ENCODE data around the gene TMPRSS13. TPM values are rescaled to one million over a fixed set of nuclear protein-coding genes. Genes with fewer than 3 reads are reported as not detected.

Gene TMPRSS13
- polyA plus RNA-seq, 1 donor from 2014 or later: not detected

DNA sequence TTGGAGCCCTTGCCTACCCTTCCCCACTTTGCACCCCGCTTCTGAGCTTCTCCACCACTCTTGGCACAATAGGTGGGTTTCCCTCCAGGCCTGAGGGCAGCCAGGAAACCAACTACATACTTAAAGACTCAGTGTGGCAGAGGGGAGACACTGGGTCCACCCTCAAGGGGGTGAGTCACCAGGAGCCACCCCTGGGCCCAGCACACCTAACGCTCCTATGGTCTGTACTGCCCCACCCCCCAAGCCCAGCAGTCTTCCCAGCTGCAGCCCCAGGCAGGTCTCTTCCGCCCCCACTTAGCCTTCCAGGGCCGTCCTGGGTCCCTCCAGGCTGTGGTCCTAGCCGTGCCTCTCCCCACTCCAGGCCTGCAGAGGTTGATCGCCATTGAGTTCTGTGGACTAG, 3.2 kb upstream of the TMPRSS13 start:
- no peak overlapping the region for H3K4me3 ChIP-seq (ENCODE audit: low read length)
- H3K36me3 ChIP-seq (ENCODE audit: insufficient read depth, low read length): no peaks in the 10 kb centered on the region
- H3F3A ChIP-seq (ENCODE audit: insufficient read depth, low read length, poor library complexity, severe bottlenecking): no peaks in the 10 kb centered on the region
- no peaks in the 10 kb centered on the region for H3K79me2 ChIP-seq (replicated peaks; ENCODE audit: insufficient read depth, low read length)
- no peak overlapping the region for H3K4me2 ChIP-seq (ENCODE audit: low read length)
- H3K9ac ChIP-seq (ENCODE audit: low read length): no peak overlapping the region
- H3K27me3 ChIP-seq (ENCODE audit: insufficient read depth, low read depth, low read length): no peaks in the 10 kb centered on the region
- H4K20me1 ChIP-seq (ENCODE audit: insufficient read depth): no peaks in the 10 kb centered on the region
- no peak overlapping the region for H3K27ac ChIP-seq (ENCODE audit: low read length)
- H3K9me2 ChIP-seq (ENCODE audit: insufficient read depth, low read length): no peaks in the 10 kb centered on the region
- TF ChIP-seq MXI1 (conservative IDR thresholded peaks at IDR 0.05; ENCODE audit: poor library complexity, severe bottlenecking): no peak
- TF ChIP-seq, protein P1, sequence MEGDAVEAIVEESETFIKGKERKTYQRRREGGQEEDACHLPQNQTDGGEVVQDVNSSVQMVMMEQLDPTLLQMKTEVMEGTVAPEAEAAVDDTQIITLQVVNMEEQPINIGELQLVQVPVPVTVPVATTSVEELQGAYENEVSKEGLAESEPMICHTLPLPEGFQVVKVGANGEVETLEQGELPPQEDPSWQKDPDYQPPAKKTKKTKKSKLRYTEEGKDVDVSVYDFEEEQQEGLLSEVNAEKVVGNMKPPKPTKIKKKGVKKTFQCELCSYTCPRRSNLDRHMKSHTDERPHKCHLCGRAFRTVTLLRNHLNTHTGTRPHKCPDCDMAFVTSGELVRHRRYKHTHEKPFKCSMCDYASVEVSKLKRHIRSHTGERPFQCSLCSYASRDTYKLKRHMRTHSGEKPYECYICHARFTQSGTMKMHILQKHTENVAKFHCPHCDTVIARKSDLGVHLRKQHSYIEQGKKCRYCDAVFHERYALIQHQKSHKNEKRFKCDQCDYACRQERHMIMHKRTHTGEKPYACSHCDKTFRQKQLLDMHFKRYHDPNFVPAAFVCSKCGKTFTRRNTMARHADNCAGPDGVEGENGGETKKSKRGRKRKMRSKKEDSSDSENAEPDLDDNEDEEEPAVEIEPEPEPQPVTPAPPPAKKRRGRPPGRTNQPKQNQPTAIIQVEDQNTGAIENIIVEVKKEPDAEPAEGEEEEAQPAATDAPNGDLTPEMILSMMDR (IDR thresholded peaks at IDR 0.05; ENCODE audit: poor library complexity, severe bottlenecking): no peak
- H3K9me3 ChIP-seq (ENCODE audit: low read length): no peaks in the 10 kb centered on the region
- no peak overlapping the region for H2AFZ ChIP-seq (ENCODE audit: low read depth, low read length)

DNA sequence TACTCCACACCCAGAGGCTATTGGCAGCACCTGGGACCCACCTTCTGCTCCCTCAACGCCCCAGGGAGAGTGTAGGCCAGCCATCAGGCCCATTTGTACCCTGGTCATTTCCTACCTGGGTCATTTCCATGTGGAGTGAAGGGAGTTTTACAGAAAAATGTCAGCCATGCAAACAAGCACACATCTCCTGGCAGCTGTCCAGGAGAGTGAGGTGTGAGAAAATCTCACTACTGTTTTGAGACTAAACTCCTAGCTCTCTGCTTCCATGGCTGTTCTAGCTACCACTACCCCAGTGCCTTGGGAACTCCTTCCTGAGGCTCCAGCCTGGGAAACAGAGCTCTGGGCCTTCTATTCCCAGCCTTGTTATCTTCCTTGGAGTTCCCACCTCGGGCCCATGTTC, 2.8 kb upstream of the TMPRSS13 start:
- no peaks in the 10 kb centered on the region for H3F3A ChIP-seq (ENCODE audit: insufficient read depth, low read length, poor library complexity, severe bottlenecking)
- no peak overlapping the region for H3K27ac ChIP-seq (ENCODE audit: low read length)
- H3K9ac ChIP-seq (ENCODE audit: low read length): no peak overlapping the region
- H3K9me3 ChIP-seq (ENCODE audit: low read length): no peaks in the 10 kb centered on the region
- no peaks in the 10 kb centered on the region for H4K20me1 ChIP-seq (ENCODE audit: insufficient read depth)
- H3K4me2 ChIP-seq (ENCODE audit: low read length): no peak overlapping the region
- no peaks in the 10 kb centered on the region for H3K27me3 ChIP-seq (ENCODE audit: insufficient read depth, low read depth, low read length)
- no peaks in the 10 kb centered on the region for H3K36me3 ChIP-seq (ENCODE audit: insufficient read depth, low read length)
- H3K4me3 ChIP-seq (ENCODE audit: low read length): no peak overlapping the region
- TF ChIP-seq POLR2AphosphoS5 (IDR thresholded peaks at IDR 0.05): no peak
- TF ChIP-seq EP300 (conservative IDR thresholded peaks at IDR 0.05; ENCODE audit: poor library complexity, severe bottlenecking): no peak
- TF ChIP-seq MXI1 (conservative IDR thresholded peaks at IDR 0.05; ENCODE audit: poor library complexity, severe bottlenecking): no peak
- TF ChIP-seq SMC3 (conservative IDR thresholded peaks at IDR 0.05; ENCODE audit: poor library complexity): no peak
- TF ChIP-seq, protein P2, sequence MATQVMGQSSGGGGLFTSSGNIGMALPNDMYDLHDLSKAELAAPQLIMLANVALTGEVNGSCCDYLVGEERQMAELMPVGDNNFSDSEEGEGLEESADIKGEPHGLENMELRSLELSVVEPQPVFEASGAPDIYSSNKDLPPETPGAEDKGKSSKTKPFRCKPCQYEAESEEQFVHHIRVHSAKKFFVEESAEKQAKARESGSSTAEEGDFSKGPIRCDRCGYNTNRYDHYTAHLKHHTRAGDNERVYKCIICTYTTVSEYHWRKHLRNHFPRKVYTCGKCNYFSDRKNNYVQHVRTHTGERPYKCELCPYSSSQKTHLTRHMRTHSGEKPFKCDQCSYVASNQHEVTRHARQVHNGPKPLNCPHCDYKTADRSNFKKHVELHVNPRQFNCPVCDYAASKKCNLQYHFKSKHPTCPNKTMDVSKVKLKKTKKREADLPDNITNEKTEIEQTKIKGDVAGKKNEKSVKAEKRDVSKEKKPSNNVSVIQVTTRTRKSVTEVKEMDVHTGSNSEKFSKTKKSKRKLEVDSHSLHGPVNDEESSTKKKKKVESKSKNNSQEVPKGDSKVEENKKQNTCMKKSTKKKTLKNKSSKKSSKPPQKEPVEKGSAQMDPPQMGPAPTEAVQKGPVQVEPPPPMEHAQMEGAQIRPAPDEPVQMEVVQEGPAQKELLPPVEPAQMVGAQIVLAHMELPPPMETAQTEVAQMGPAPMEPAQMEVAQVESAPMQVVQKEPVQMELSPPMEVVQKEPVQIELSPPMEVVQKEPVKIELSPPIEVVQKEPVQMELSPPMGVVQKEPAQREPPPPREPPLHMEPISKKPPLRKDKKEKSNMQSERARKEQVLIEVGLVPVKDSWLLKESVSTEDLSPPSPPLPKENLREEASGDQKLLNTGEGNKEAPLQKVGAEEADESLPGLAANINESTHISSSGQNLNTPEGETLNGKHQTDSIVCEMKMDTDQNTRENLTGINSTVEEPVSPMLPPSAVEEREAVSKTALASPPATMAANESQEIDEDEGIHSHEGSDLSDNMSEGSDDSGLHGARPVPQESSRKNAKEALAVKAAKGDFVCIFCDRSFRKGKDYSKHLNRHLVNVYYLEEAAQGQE (IDR thresholded peaks at IDR 0.05; ENCODE audit: borderline replicate concordance): no peak
- H3K79me2 ChIP-seq (replicated peaks; ENCODE audit: insufficient read depth, low read length): no peaks in the 10 kb centered on the region
- H2AFZ ChIP-seq (ENCODE audit: low read depth, low read length): no peak overlapping the region
- H3K9me2 ChIP-seq (ENCODE audit: insufficient read depth, low read length): no peaks in the 10 kb centered on the region

DNA sequence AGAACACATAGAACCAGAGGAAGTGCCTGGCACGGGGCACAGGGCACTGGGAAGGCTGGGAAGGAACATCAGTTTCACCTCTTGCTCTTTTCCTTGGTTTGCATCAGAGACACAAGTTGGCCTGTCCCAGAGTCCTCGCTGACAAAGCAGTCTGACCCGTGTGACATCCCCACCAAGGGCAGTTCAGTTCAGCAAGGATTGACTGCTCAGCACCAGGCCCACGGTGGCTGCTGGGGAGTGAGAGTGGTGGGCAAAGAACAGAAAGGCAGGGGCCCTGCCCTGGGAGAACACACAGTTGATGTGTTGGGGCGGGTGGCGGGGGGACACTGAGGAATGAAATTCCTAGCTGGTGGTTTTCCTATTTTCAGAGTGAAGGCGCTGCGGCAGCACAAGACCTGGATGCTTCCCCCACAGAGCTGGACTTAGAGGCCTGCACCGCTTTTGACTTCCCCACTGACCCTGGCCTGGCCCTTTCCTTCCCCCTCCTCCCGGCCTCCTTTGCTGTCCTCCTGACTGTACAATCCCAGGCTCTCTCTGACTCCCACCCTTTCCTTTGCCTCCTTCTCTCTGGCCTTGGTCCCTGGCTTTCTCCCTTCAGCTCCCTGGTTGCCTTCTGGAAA, 2.2 kb upstream of the TMPRSS13 start:
- no peaks in the 10 kb centered on the region for H3F3A ChIP-seq (ENCODE audit: insufficient read depth, low read length, poor library complexity, severe bottlenecking)
- H3K79me2 ChIP-seq (replicated peaks; ENCODE audit: insufficient read depth, low read length): no peaks in the 10 kb centered on the region
- H3K27me3 ChIP-seq (ENCODE audit: insufficient read depth, low read depth, low read length): no peaks in the 10 kb centered on the region
- H3K4me2 ChIP-seq (ENCODE audit: low read length): no peak overlapping the region
- H3K9ac ChIP-seq (ENCODE audit: low read length): no peak overlapping the region
- H3K36me3 ChIP-seq (ENCODE audit: insufficient read depth, low read length): no peaks in the 10 kb centered on the region
- no peaks in the 10 kb centered on the region for H3K9me3 ChIP-seq (ENCODE audit: low read length)
- TF ChIP-seq, protein P2 (IDR thresholded peaks at IDR 0.05; ENCODE audit: borderline replicate concordance): no peak
- TF ChIP-seq EP300 (conservative IDR thresholded peaks at IDR 0.05; ENCODE audit: poor library complexity, severe bottlenecking) (no peak), RAD21 (conservative IDR thresholded peaks at IDR 0.05) (no peak), SMC3 (conservative IDR thresholded peaks at IDR 0.05; ENCODE audit: poor library complexity) (no peak), POLR2AphosphoS5 (IDR thresholded peaks at IDR 0.05) (no peak), EZH2 (IDR thresholded peaks at IDR 0.05; ENCODE audit: borderline replicate concordance, insufficient read depth, low read length, poor library complexity, severe bottlenecking) (no peak), MXI1 (conservative IDR thresholded peaks at IDR 0.05; ENCODE audit: poor library complexity, severe bottlenecking) (no peak), TAF1 (IDR thresholded peaks at IDR 0.05; ENCODE audit: low read depth) (no peak)
- TF ChIP-seq, protein P1 (IDR thresholded peaks at IDR 0.05; ENCODE audit: poor library complexity, severe bottlenecking): no peak
- H3K27ac ChIP-seq (ENCODE audit: low read length): no peak overlapping the region
- H2AFZ ChIP-seq (ENCODE audit: low read depth, low read length): no peak overlapping the region
- H4K20me1 ChIP-seq (ENCODE audit: insufficient read depth): no peaks in the 10 kb centered on the region
- no peak overlapping the region for H3K4me3 ChIP-seq (ENCODE audit: low read length)
- H3K9me2 ChIP-seq (ENCODE audit: insufficient read depth, low read length): no peaks in the 10 kb centered on the region

Data from neural cell (in vitro differentiated cells).